Astrocyte (in vitro differentiated cells and primary cell): Measurements from ENCODE around the gene OR8B2.

Source experiments
- EZH2 ChIP-seq: IDR thresholded peaks from 2 replicates; pipeline ENCODE4 v1.6.1; 2012; ENCODE audit warnings: mild to moderate bottlenecking, low read length, inconsistent platforms; ENCODE audit not compliant: insufficient read depth
- TF ChIP-seq, protein P1 (sequence below): IDR thresholded peaks from 2 replicates; pipeline ENCODE4 v1.5.1; 2011; ENCODE audit warnings: low read depth, mild to moderate bottlenecking, inconsistent platforms, low read length, moderate library complexity; ENCODE audit not compliant: insufficient read depth

DNA sequence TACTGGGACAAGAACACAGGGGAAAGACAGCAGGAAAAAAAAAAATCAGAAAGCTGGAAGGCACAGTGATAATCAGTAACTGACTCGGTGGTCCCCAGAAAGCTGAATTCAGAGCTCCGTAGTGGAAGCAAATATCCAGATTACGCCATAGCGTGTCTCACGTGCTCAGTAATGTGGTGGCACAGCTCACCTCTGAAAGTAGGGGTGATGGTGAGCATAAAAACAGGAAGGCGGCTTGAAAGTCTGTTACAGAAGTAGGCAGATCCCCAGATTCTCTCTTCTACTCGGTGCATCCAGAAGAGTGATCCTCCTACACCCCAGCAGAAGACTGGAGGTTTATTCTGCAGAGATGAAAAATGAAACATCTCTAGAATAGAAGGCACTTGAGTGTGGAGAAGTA lies 25.6 kb upstream of the OR8B2 start:
- TF ChIP-seq, protein P1, sequence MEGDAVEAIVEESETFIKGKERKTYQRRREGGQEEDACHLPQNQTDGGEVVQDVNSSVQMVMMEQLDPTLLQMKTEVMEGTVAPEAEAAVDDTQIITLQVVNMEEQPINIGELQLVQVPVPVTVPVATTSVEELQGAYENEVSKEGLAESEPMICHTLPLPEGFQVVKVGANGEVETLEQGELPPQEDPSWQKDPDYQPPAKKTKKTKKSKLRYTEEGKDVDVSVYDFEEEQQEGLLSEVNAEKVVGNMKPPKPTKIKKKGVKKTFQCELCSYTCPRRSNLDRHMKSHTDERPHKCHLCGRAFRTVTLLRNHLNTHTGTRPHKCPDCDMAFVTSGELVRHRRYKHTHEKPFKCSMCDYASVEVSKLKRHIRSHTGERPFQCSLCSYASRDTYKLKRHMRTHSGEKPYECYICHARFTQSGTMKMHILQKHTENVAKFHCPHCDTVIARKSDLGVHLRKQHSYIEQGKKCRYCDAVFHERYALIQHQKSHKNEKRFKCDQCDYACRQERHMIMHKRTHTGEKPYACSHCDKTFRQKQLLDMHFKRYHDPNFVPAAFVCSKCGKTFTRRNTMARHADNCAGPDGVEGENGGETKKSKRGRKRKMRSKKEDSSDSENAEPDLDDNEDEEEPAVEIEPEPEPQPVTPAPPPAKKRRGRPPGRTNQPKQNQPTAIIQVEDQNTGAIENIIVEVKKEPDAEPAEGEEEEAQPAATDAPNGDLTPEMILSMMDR: no peak
- no peak for TF ChIP-seq EZH2
